HepG2 (cell line): ENCODE measurements around the gene OSBPL3. TPM values are rescaled to one million over a fixed set of nuclear protein-coding genes. Genes with fewer than 3 reads are reported as not detected.

ENCODE experiments used
- ATAC-seq: fragments of 200-7000 bp; cut with Tn5 transposase; 3 replicates; pipeline ENCODE4 v1.9.1; 2020; ENCODE audit warnings: mild to moderate bottlenecking, moderate library complexity
- BruUV-seq: library from RNA; stranded (reverse); fragments of 400-500 nt; replicated peaks from 2 replicates; lab custom pipeline; 2021; lab: Mats Ljungman, UMichigan
- CTCF ChIA-PET: fragments of 300-600 bp; formaldehyde crosslinking; extraction: SDS; loops from one replicate; lab custom pipeline; 2021; ENCODE audit warnings: low total read pairs, inconsistent platforms, low intra/inter-chr PET ratio; lab: Yijun Ruan, JAX
- POLR2A ChIA-PET: fragments of 350-600 bp; sonication (Branson Sonifier 250); formaldehyde crosslinking; loops from one replicate; lab custom pipeline; 2020; ENCODE audit warnings: antibody characterized with exemption, inconsistent platforms; lab: Yijun Ruan, JAX
- DNase-seq: peaks from one replicate; pipeline ENCODE4 v3.0.0-alpha.2; 2015; ENCODE audit warnings: low spot score
- FAIRE-seq: peaks from 3 replicates; lab custom pipeline; 2011; peaks lifted over from hg19 to GRCh38; lab: Jason Lieb, UNC
- H2AFZ ChIP-seq: one replicate; pipeline ENCODE4 v1.6.1; 2011; ENCODE audit warnings: low read length, inconsistent platforms
- H3K27ac ChIP-seq: fragments of 300-600 bp; 3 replicates; pipeline ENCODE4 v1.8.0; 2011; ENCODE audit warnings: mixed run types, mild to moderate bottlenecking, mixed read lengths, low read length, inconsistent platforms; ENCODE audit not compliant: insufficient read depth; ENCODE audit errors: extremely low read length
- H3K27me3 ChIP-seq, 2 experiments: fragments of 200-600 bp in 1 of 2; 2 replicates in 1 of 2; 3 replicates in 1 of 2; pipeline versions ENCODE4 v1.6.0 to v1.8.0; 2011; ENCODE audit warnings: low read length in 2 of 2, mild to moderate bottlenecking in 2 of 2, moderate library complexity in 2 of 2, inconsistent platforms in 1 of 2; ENCODE audit not compliant: insufficient read depth in 2 of 2, control insufficient read depth in 1 of 2
- H3K36me3 ChIP-seq, 2 experiments: fragments of 200-600 bp in 1 of 2; replicated peaks in 1 of 2; 2 replicates in 1 of 2; 3 replicates in 1 of 2; pipeline versions ENCODE4 v1.5.1 to v1.8.0; 2011; ENCODE audit warnings: low read length in 2 of 2, inconsistent platforms in 1 of 2; ENCODE audit not compliant: insufficient read depth in 2 of 2, control insufficient read depth in 1 of 2
- H3K4me1 ChIP-seq: 2 replicates; pipeline ENCODE4 v1.5.1; 2012; ENCODE audit warnings: low read length, inconsistent platforms; ENCODE audit not compliant: insufficient read depth
- H3K4me2 ChIP-seq: 2 replicates; pipeline ENCODE4 v1.6.0; 2011; ENCODE audit warnings: low read depth, low read length, inconsistent platforms
- H3K4me3 ChIP-seq, 3 experiments: fragments of 200-600 bp in 1 of 3; sonication (generic), shearing (Covaris generic) in 1 of 3; replicated peaks in 1 of 3; 2 replicates each; pipeline ENCODE4 v1.5.1; 2011 to 2016; ENCODE audit warnings: low read length in 3 of 3, inconsistent platforms in 2 of 3, low read depth in 2 of 3, mild to moderate bottlenecking in 2 of 3, control low read depth in 1 of 3, mixed read lengths in 1 of 3; ENCODE audit not compliant: insufficient read depth in 1 of 3
- H3K79me2 ChIP-seq: one replicate; pipeline ENCODE4 v1.6.1; 2011; ENCODE audit warnings: low read length, inconsistent platforms; ENCODE audit not compliant: insufficient read depth
- H3K9ac ChIP-seq: 2 replicates; pipeline ENCODE4 v1.6.0; 2011; ENCODE audit warnings: mild to moderate bottlenecking, low read depth, low read length, inconsistent platforms; ENCODE audit not compliant: insufficient read depth
- H3K9me3 ChIP-seq: 2 replicates; pipeline ENCODE4 v1.5.1; 2012; ENCODE audit warnings: mild to moderate bottlenecking, low read length
- H4K20me1 ChIP-seq: 2 replicates; pipeline ENCODE4 v1.6.0; 2011; ENCODE audit warnings: inconsistent platforms, mild to moderate bottlenecking, low read length, moderate library complexity; ENCODE audit not compliant: insufficient read depth
- ARID3A ChIP-seq: IDR thresholded peaks from 2 replicates; pipeline ENCODE4 v1.6.1; 2012; ENCODE audit warnings: low read depth, low read length, improper control_type of control experiment
- DDIT3 ChIP-seq: sonication (generic); formaldehyde crosslinking; IDR thresholded peaks from 2 replicates; pipeline ENCODE4 v1.4.0; 2020; ENCODE audit warnings: mild to moderate bottlenecking, missing genetic modification reagents
- DNMT1 ChIP-seq: sonication (generic); formaldehyde crosslinking; IDR thresholded peaks from 2 replicates; pipeline ENCODE4 v1.5.1; 2020; ENCODE audit warnings: mild to moderate bottlenecking, missing genetic modification reagents
- EHMT2 ChIP-seq: fragments of 200-600 bp; sonication (generic); IDR thresholded peaks from 2 replicates; pipeline ENCODE4 v1.7.0; 2017; ENCODE audit warnings: antibody characterized with exemption, low read depth, low read length, borderline replicate concordance
- JUNB ChIP-seq: sonication (generic); formaldehyde crosslinking; IDR thresholded peaks from 2 replicates; pipeline ENCODE4 v1.8.0; 2022; ENCODE audit warnings: missing genetic modification reagents, mild to moderate bottlenecking, borderline replicate concordance
- NCOA5 ChIP-seq: sonication (generic); formaldehyde crosslinking; IDR thresholded peaks from 2 replicates; pipeline ENCODE4 v1.4.0; 2020; ENCODE audit warnings: missing genetic modification reagents
- PHF20 ChIP-seq: sonication (generic); formaldehyde crosslinking; IDR thresholded peaks from 2 replicates; pipeline ENCODE4 v1.5.0; 2020; ENCODE audit warnings: mild to moderate bottlenecking, missing genetic modification reagents
- RELA ChIP-seq: sonication (generic); formaldehyde crosslinking; IDR thresholded peaks from 2 replicates; pipeline ENCODE4 v1.4.0; 2020; ENCODE audit warnings: missing genetic modification reagents
- TBP ChIP-seq: sonication (generic); formaldehyde crosslinking; IDR thresholded peaks from 2 replicates; pipeline ENCODE4 v1.5.0; 2020; ENCODE audit warnings: missing genetic modification reagents
- ZKSCAN5 ChIP-seq: sonication (generic); formaldehyde crosslinking; IDR thresholded peaks from 2 replicates; pipeline ENCODE4 v1.5.1; 2020; ENCODE audit warnings: mild to moderate bottlenecking, missing genetic modification reagents
- ZNF138 ChIP-seq: sonication (generic); formaldehyde crosslinking; IDR thresholded peaks from 2 replicates; pipeline ENCODE4 v1.5.0; 2020; ENCODE audit warnings: mild to moderate bottlenecking, low read depth, missing genetic modification reagents
- ZNF281 ChIP-seq: sonication (generic); formaldehyde crosslinking; IDR thresholded peaks from 2 replicates; pipeline ENCODE4 v1.4.0; 2020; ENCODE audit warnings: missing genetic modification reagents, borderline replicate concordance
- ZNF552 ChIP-seq: sonication (generic); formaldehyde crosslinking; IDR thresholded peaks from 2 replicates; pipeline ENCODE4 v1.9.0; 2022; ENCODE audit warnings: missing genetic modification reagents, mild to moderate bottlenecking, borderline replicate concordance
- ZNF562 ChIP-seq: sonication (generic); formaldehyde crosslinking; IDR thresholded peaks from 2 replicates; pipeline ENCODE4 v1.8.0; 2022; ENCODE audit warnings: missing genetic modification reagents, borderline replicate concordance
- ZNF619 ChIP-seq: sonication (generic); formaldehyde crosslinking; IDR thresholded peaks from 2 replicates; pipeline ENCODE4 v1.4.0; 2020; ENCODE audit warnings: mild to moderate bottlenecking, missing genetic modification reagents
- in situ Hi-C: cut with HindIII; loops from 2 replicates; pipeline ENCODE4 v1.10.0; 2017; ENCODE audit warnings: low pct_unique_long_range_greater_than_20kb; ENCODE audit not compliant: extremely low pct_ligation_motif_present
- intact Hi-C: fragments of 100-400 bp; cut with micrococcal nuclease; formaldehyde crosslinking; loops from one replicate; pipeline ENCODE4 v1.10.0; 2022; ENCODE audit not compliant: unreplicated experiment
- polyA plus RNA-seq, 8 experiments: library from polyadenylated mRNA; depleted of rRNA in 3 of 8; stranded (reverse) in 7 of 8; unstranded in 1 of 8; fragments of >200 nt; fragmentation: Illumina TruSeq in 4 of 8; extraction: Trizol in 4 of 8; gene quantifications; 2 replicates each; pipeline versions ENCODE4 v1.2.1 to v1.2.3, GENCODE V29; 2011 to 2016; ENCODE audit warnings: low read depth in 4 of 8, missing spikeins in 1 of 8, mixed read lengths in 1 of 8; ENCODE audit not compliant: insufficient read depth in 1 of 8
- total RNA-seq, 5 experiments: library from RNA; depleted of rRNA; stranded (reverse); fragments of >200 nt; fragmentation: Illumina TruSeq; extraction: Trizol; gene quantifications; 2 replicates each; pipeline ENCODE4 v1.2.3, GENCODE V29; 2016; ENCODE audit warnings: low read depth in 1 of 5
- TF ChIP-seq, protein P1 (sequence below): sonication (generic); formaldehyde crosslinking; IDR thresholded peaks from 2 replicates; pipeline ENCODE4 v1.8.0; 2022; ENCODE audit warnings: mild to moderate bottlenecking, missing genetic modification reagents, moderate library complexity
- TF ChIP-seq, protein P2 (sequence below): sonication (generic); formaldehyde crosslinking; IDR thresholded peaks from 2 replicates; pipeline ENCODE4 v1.4.0; 2020; ENCODE audit warnings: missing genetic modification reagents; ENCODE audit errors: not compliant biosample characterization

Gene OSBPL3
- total and polyA plus RNA-seq, 2 of the 13 experiments (the other 11 are each of a cell fraction or from before 2014, with no cell fraction given): 8.8 to 28.9 TPM

DNA sequence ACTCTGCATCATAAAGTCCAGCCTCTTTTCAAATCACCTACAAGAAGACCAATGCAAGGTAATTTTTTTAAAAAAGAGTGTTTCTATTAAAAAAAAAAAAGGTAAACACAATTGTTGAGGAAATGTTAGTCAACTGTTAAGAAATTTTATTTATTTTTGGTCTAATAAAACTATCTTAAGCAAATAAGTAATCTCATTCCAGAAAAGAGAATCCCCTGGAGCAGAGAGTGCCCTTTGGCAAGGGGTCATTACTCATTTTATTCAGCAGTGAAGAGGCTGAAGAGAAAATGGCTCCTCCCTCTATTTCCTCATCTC, 159.3 kb downstream of the OSBPL3 start:
- H4K20me1 ChIP-seq: no peaks in the 10 kb centered on the region
- H3K4me3 ChIP-seq: no peak overlapping the region
- no TSS peak for BruUV-seq
- H3K36me3 ChIP-seq: peaks cover 2 to 30% of the 10 kb centered on the region in 2 experiments; a peak in 3 of 5 replicates
- H3K9ac ChIP-seq: no peak overlapping the region
- ChIA-PET CTCF (interaction anchor here (1.0 to 4.0 kb wide), 8 partner anchors 22 to 278 kb away, joined by 3 to 26 read pairs (median 7); no protein-coding TSS in a partner anchor), POLR2A (interaction anchor here (1.2 to 1.3 kb wide), 2 partner anchors 159 to 304 kb away, joined by 3 to 6 read pairs; partner anchors contain the start of gene CYCS)
- no peak for FAIRE-seq
- H3K9me3 ChIP-seq: no peaks in the 10 kb centered on the region
- in situ Hi-C loops: no loop called here
- H3K27ac ChIP-seq: no peak overlapping the region
- H2AFZ ChIP-seq: no peak overlapping the region
- H3K4me1 ChIP-seq: peaks cover 29% of the 10 kb centered on the region
- ATAC-seq: peak; percentile 72
- H3K4me2 ChIP-seq: no peak overlapping the region
- no peaks in the 10 kb centered on the region for H3K27me3 ChIP-seq
- H3K79me2 ChIP-seq: peaks cover 2% of the 10 kb centered on the region
- DNase-seq: peak; percentile 61
- intact Hi-C loops: loop anchor here (1.0 kb wide), 5 partner anchors 38 to 250 kb away; partner anchors contain the start of gene OSBPL3
- TF ChIP-seq ZNF562 (CRISPR knock-in tag): no peak
- TF ChIP-seq TBP (CRISPR knock-in tag): no peak
- TF ChIP-seq ZNF138 (CRISPR knock-in tag): no peak
- no peak for TF ChIP-seq NCOA5 (CRISPR knock-in tag)
- TF ChIP-seq ZNF281 (CRISPR knock-in tag): no peak
- no peak for TF ChIP-seq PHF20 (CRISPR knock-in tag)
- TF ChIP-seq ZNF619 (CRISPR knock-in tag): no peak
- TF ChIP-seq, protein P1, sequence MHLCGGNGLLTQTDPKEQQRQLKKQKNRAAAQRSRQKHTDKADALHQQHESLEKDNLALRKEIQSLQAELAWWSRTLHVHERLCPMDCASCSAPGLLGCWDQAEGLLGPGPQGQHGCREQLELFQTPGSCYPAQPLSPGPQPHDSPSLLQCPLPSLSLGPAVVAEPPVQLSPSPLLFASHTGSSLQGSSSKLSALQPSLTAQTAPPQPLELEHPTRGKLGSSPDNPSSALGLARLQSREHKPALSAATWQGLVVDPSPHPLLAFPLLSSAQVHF: no peak
- no peak for TF ChIP-seq RELA (CRISPR knock-in tag)
- TF ChIP-seq, protein P2, sequence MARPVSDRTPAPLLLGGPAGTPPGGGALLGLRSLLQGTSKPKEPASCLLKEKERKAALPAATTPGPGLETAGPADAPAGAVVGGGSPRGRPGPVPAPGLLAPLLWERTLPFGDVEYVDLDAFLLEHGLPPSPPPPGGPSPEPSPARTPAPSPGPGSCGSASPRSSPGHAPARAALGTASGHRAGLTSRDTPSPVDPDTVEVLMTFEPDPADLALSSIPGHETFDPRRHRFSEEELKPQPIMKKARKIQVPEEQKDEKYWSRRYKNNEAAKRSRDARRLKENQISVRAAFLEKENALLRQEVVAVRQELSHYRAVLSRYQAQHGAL (CRISPR knock-in tag): no peak
- no peak for TF ChIP-seq EHMT2
- TF ChIP-seq DNMT1 (CRISPR knock-in tag): no peak
- no peak for TF ChIP-seq ZNF552 (CRISPR knock-in tag)
- TF ChIP-seq ARID3A: no peak
- no peak for TF ChIP-seq DDIT3 (CRISPR knock-in tag)
- no peak for TF ChIP-seq JUNB (CRISPR knock-in tag)
- no peak for TF ChIP-seq ZKSCAN5 (CRISPR knock-in tag)
